ENCODE data around the gene PLCB4.

Gene PLCB4

GRCh38 chr20:9367328-9367727 is 298.4 kb downstream of the PLCB4 start:
- no peaks in the 10 kb centered on the region for H3K79me1 ChIP-seq (ENCODE audit: low read depth, low read length)
- no peaks in the 10 kb centered on the region for H3K4me1 ChIP-seq (ENCODE audit: control insufficient read depth in 2 of 2, insufficient read depth in 1 of 2, low read depth in 1 of 2, low read length in 2 of 2)
- H3K23ac ChIP-seq (ENCODE audit: low read depth, low read length, poor library complexity), result no peak overlapping the region
- H2BK5ac ChIP-seq (ENCODE audit: low read length), result no peak overlapping the region
- H3K9me3 ChIP-seq (replicated peaks in 1 of 2; ENCODE audit: control insufficient read depth in 2 of 2, insufficient read depth in 1 of 2, low read depth in 1 of 2, low read length in 2 of 2), result no peaks in the 10 kb centered on the region
- H3K9ac ChIP-seq (ENCODE audit: low read depth, low read length, poor library complexity), result no peak overlapping the region
- DNase-seq (ENCODE audit: low spot score), result no peak
- H2AFZ ChIP-seq (ENCODE audit: low read length), result no peak overlapping the region
- H2BK120ac ChIP-seq (ENCODE audit: low read depth, low read length), result no peak overlapping the region
- H2AK5ac ChIP-seq (ENCODE audit: low read depth, low read length), result no peak overlapping the region
- no peak overlapping the region for H3K18ac ChIP-seq (ENCODE audit: low read length)
- no peak overlapping the region for H3K4me3 ChIP-seq (ENCODE audit: low read length in 2 of 2)
- H3K4ac ChIP-seq (ENCODE audit: low read length), result no peak overlapping the region
- H3K4me2 ChIP-seq (ENCODE audit: insufficient read depth, low read length, poor library complexity, severe bottlenecking), result no peak overlapping the region
- H4K8ac ChIP-seq (ENCODE audit: low read depth, low read length), result no peak overlapping the region
- H3K36me3 ChIP-seq (replicated peaks in 1 of 2; ENCODE audit: control insufficient read depth in 2 of 2, insufficient read depth in 2 of 2, low read length in 2 of 2), result peaks cover 3 to 17% of the 10 kb centered on the region in 2 donors
- H3K14ac ChIP-seq (ENCODE audit: low read length), result no peak overlapping the region
- H3K27me3 ChIP-seq (ENCODE audit: control insufficient read depth in 3 of 3, insufficient read depth in 3 of 3, low read depth in 1 of 3, low read length in 3 of 3), result no peaks in the 10 kb centered on the region
- H2BK15ac ChIP-seq (ENCODE audit: low read length), result no peak overlapping the region
- H3K27ac ChIP-seq (replicated peaks; ENCODE audit: low read length), result no peak overlapping the region
- H2BK12ac ChIP-seq (ENCODE audit: low read length), result no peak overlapping the region
- no peak overlapping the region for H4K91ac ChIP-seq (ENCODE audit: low read depth, low read length, poor library complexity)

DNA sequence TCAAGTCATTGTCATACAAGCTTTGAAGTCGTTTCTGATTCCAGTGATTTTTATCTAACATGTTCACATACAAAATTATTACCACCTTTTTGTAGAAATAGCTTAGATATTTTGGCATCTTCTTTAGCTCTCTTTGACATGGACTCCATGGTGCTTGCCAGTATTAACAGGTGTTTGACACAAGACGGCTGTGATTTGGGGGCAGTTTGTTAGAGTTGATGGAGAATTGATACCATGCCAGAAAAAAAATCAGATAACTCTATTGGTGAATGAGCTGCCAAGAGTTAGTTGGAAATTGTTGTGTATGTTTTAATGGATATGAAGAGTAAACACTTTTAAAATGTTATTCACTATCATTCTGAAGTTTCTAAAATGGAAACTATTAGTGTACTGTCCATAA is 298.9 kb downstream of the PLCB4 start:
- Histone ChIP-seq H3K4me1 (ENCODE audit: control insufficient read depth in 2 of 2, insufficient read depth in 1 of 2, low read depth in 1 of 2, low read length in 2 of 2) (no peaks in the 10 kb centered on the region), H4K8ac (ENCODE audit: low read depth, low read length) (no peak overlapping the region), H3K27ac (replicated peaks; ENCODE audit: low read length) (no peak overlapping the region), H2BK120ac (ENCODE audit: low read depth, low read length) (no peak overlapping the region), H2BK5ac (ENCODE audit: low read length) (no peak overlapping the region), H3K4me3 (ENCODE audit: low read length in 2 of 2) (no peak overlapping the region), H3K4ac (ENCODE audit: low read length) (no peak overlapping the region), H3K23ac (ENCODE audit: low read depth, low read length, poor library complexity) (no peak overlapping the region), H3K9me3 (replicated peaks in 1 of 2; ENCODE audit: control insufficient read depth in 2 of 2, insufficient read depth in 1 of 2, low read depth in 1 of 2, low read length in 2 of 2) (no peaks in the 10 kb centered on the region), H2BK12ac (ENCODE audit: low read length) (no peak overlapping the region), H3K27me3 (ENCODE audit: control insufficient read depth in 3 of 3, insufficient read depth in 3 of 3, low read depth in 1 of 3, low read length in 3 of 3) (no peaks in the 10 kb centered on the region), H3K79me1 (ENCODE audit: low read depth, low read length) (no peaks in the 10 kb centered on the region), H3K36me3 (replicated peaks in 1 of 2; ENCODE audit: control insufficient read depth in 2 of 2, insufficient read depth in 2 of 2, low read length in 2 of 2) (peaks cover 2 to 17% of the 10 kb centered on the region in 2 donors), H2AFZ (ENCODE audit: low read length) (no peak overlapping the region), H2AK5ac (ENCODE audit: low read depth, low read length) (no peak overlapping the region), H4K91ac (ENCODE audit: low read depth, low read length, poor library complexity) (no peak overlapping the region), H3K18ac (ENCODE audit: low read length) (no peak overlapping the region), H3K14ac (ENCODE audit: low read length) (no peak overlapping the region), H3K4me2 (ENCODE audit: insufficient read depth, low read length, poor library complexity, severe bottlenecking) (no peak overlapping the region), H2BK15ac (ENCODE audit: low read length) (no peak overlapping the region), H3K9ac (ENCODE audit: low read depth, low read length, poor library complexity) (no peak overlapping the region)
- no CpG with 5 or more reads among the region's 2 CpGs for WGBS, 2 donors (ENCODE audit: extremely low coverage in 2 of 2, insufficient read length in 2 of 2, insufficient replicate concordance in 1 of 2)
- no peak for DNase-seq (ENCODE audit: low spot score)

DNA sequence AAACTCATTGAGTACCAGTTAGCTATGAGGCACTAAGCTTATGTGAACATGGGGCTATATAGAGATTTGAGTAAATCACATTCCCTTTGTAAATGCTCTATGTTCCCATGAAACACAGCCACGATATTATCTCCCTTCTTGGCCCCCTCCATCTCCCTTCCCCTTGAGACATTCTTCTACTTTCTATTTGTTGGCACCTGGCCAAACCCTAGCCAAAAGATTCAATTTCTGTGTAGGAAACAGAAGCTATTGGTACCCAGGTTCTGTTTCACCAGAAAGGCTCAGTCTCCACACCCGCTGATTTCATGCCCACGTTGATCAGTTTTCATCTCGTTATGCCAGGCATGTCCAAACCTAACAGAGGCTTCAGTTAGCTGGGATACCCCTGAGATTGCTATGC is 300.0 kb downstream of the PLCB4 start:
- H3K18ac ChIP-seq (ENCODE audit: low read length), result no peak overlapping the region
- H3K27ac ChIP-seq (replicated peaks; ENCODE audit: low read length), result no peak overlapping the region
- H3K9ac ChIP-seq (ENCODE audit: low read depth, low read length, poor library complexity), result no peak overlapping the region
- no peak overlapping the region for H3K4ac ChIP-seq (ENCODE audit: low read length)
- no peaks in the 10 kb centered on the region for H3K27me3 ChIP-seq (ENCODE audit: control insufficient read depth in 3 of 3, insufficient read depth in 3 of 3, low read depth in 1 of 3, low read length in 3 of 3)
- H3K79me1 ChIP-seq (ENCODE audit: low read depth, low read length), result no peaks in the 10 kb centered on the region
- no peaks in the 10 kb centered on the region for H3K9me3 ChIP-seq (replicated peaks in 1 of 2; ENCODE audit: control insufficient read depth in 2 of 2, insufficient read depth in 1 of 2, low read depth in 1 of 2, low read length in 2 of 2)
- no peak overlapping the region for H2BK12ac ChIP-seq (ENCODE audit: low read length)
- no peak overlapping the region for H3K4me3 ChIP-seq (ENCODE audit: low read length in 2 of 2)
- DNase-seq (ENCODE audit: low spot score), result no peak
- peaks cover 0 to 8% of the 10 kb centered on the region in 2 donors for H3K36me3 ChIP-seq (replicated peaks in 1 of 2; ENCODE audit: control insufficient read depth in 2 of 2, insufficient read depth in 2 of 2, low read length in 2 of 2)
- H4K8ac ChIP-seq (ENCODE audit: low read depth, low read length), result no peak overlapping the region
- H3K14ac ChIP-seq (ENCODE audit: low read length), result no peak overlapping the region
- H2BK15ac ChIP-seq (ENCODE audit: low read length), result no peak overlapping the region
- peaks cover 0 to 1% of the 10 kb centered on the region in 2 donors for H3K4me1 ChIP-seq (ENCODE audit: control insufficient read depth in 2 of 2, insufficient read depth in 1 of 2, low read depth in 1 of 2, low read length in 2 of 2)
- no peak overlapping the region for H2BK5ac ChIP-seq (ENCODE audit: low read length)
- H2BK120ac ChIP-seq (ENCODE audit: low read depth, low read length), result no peak overlapping the region
- H2AFZ ChIP-seq (ENCODE audit: low read length), result no peak overlapping the region
- H2AK5ac ChIP-seq (ENCODE audit: low read depth, low read length), result no peak overlapping the region
- no peak overlapping the region for H3K23ac ChIP-seq (ENCODE audit: low read depth, low read length, poor library complexity)
- H4K91ac ChIP-seq (ENCODE audit: low read depth, low read length, poor library complexity), result no peak overlapping the region
- WGBS, 2 donors (ENCODE audit: extremely low coverage in 2 of 2, insufficient read length in 2 of 2, insufficient replicate concordance in 1 of 2), result no CpG with 5 or more reads among the region's 4 CpGs
- H3K4me2 ChIP-seq (ENCODE audit: insufficient read depth, low read length, poor library complexity, severe bottlenecking), result no peak overlapping the region

- H4K8ac ChIP-seq (ENCODE audit: low read depth, low read length), result no peak overlapping the region
- no peak overlapping the region for H3K9ac ChIP-seq (ENCODE audit: low read depth, low read length, poor library complexity)
- no peak overlapping the region for H3K4me2 ChIP-seq (ENCODE audit: insufficient read depth, low read length, poor library complexity, severe bottlenecking)
- DNase-seq (ENCODE audit: low spot score), result no peak
- no peaks in the 10 kb centered on the region for H3K27me3 ChIP-seq (ENCODE audit: control insufficient read depth in 3 of 3, insufficient read depth in 3 of 3, low read depth in 1 of 3, low read length in 3 of 3)
- no peak overlapping the region for H3K14ac ChIP-seq (ENCODE audit: low read length)
- no peak overlapping the region for H3K23ac ChIP-seq (ENCODE audit: low read depth, low read length, poor library complexity)
- no peak overlapping the region for H2BK12ac ChIP-seq (ENCODE audit: low read length)
- no peak overlapping the region for H2AK5ac ChIP-seq (ENCODE audit: low read depth, low read length)
- no peak overlapping the region for H2BK15ac ChIP-seq (ENCODE audit: low read length)
- peaks cover 0 to 2% of the 10 kb centered on the region in 2 donors for H3K36me3 ChIP-seq (replicated peaks in 1 of 2; ENCODE audit: control insufficient read depth in 2 of 2, insufficient read depth in 2 of 2, low read length in 2 of 2)
- no peak overlapping the region for H3K4me3 ChIP-seq (ENCODE audit: low read length in 2 of 2)
- H3K4me1 ChIP-seq (ENCODE audit: control insufficient read depth in 2 of 2, insufficient read depth in 1 of 2, low read depth in 1 of 2, low read length in 2 of 2), result peaks cover 1 to 6% of the 10 kb centered on the region in 2 donors
- H3K79me1 ChIP-seq (ENCODE audit: low read depth, low read length), result no peaks in the 10 kb centered on the region
- H3K18ac ChIP-seq (ENCODE audit: low read length), result no peak overlapping the region
- WGBS, 2 donors (ENCODE audit: extremely low coverage in 2 of 2, insufficient read length in 2 of 2, insufficient replicate concordance in 1 of 2), result no CpG with 5 or more reads among the region's 4 CpGs
- no peak overlapping the region for H3K4ac ChIP-seq (ENCODE audit: low read length)
- H4K91ac ChIP-seq (ENCODE audit: low read depth, low read length, poor library complexity), result no peak overlapping the region
- H3K9me3 ChIP-seq (replicated peaks in 1 of 2; ENCODE audit: control insufficient read depth in 2 of 2, insufficient read depth in 1 of 2, low read depth in 1 of 2, low read length in 2 of 2), result no peaks in the 10 kb centered on the region
- no peak overlapping the region for H2BK120ac ChIP-seq (ENCODE audit: low read depth, low read length)
- no peak overlapping the region for H3K27ac ChIP-seq (replicated peaks; ENCODE audit: low read length)
- no peak overlapping the region for H2BK5ac ChIP-seq (ENCODE audit: low read length)
- no peak overlapping the region for H2AFZ ChIP-seq (ENCODE audit: low read length)
These were observed 300.7 kb downstream of the PLCB4 start for GRCh38 chr20:9369557-9369956.
